ENCODE data around the gene CLSTN3.
A peak's percentile ranks its signal among the peaks of the same experiment; 100 is the strongest.

The CLSTN3 gene

GRCh38 chr12:7129872-7130691, at the start of gene CLSTN3:
TSS of gene CLSTN3 (plus strand) at chr12:7130371. CDS start at chr12:7130649, 278 bp downstream.
- DNase-seq (ENCODE audit: low spot score): peak; percentile 95

- DNase-seq (ENCODE audit: low spot score): no peak
These were observed 49.1 kb upstream of the CLSTN3 start for GRCh38 chr12:7081037-7081436.

- DNase-seq (ENCODE audit: low spot score): no peak
These were observed 47.0 kb upstream of the CLSTN3 start for GRCh38 chr12:7083125-7083524.

GRCh38 chr12:7089196-7089871, 40.8 kb upstream of the CLSTN3 start:
- no peak for DNase-seq (ENCODE audit: low spot score)

- no peak for DNase-seq (ENCODE audit: low spot score)
These were observed 39.8 kb upstream of the CLSTN3 start for GRCh38 chr12:7090222-7090998.

- no peak for DNase-seq (ENCODE audit: low spot score)
These were observed 39.0 kb upstream of the CLSTN3 start for GRCh38 chr12:7091171-7091570.

GRCh38 chr12:7091660-7092228, 38.4 kb upstream of the CLSTN3 start:
- peak; percentile 42 for DNase-seq (ENCODE audit: low spot score)

- peak; percentile 87 for DNase-seq (ENCODE audit: low spot score)
These were observed 37.8 kb upstream of the CLSTN3 start, which contains the start of gene C1R for GRCh38 chr12:7092229-7092985. TSS of gene C1R (minus strand) at chr12:7092445. CDS start at chr12:7092388, 57 bp downstream.

- no peak for DNase-seq (ENCODE audit: low spot score)
These were observed 37.1 kb upstream of the CLSTN3 start for GRCh38 chr12:7092986-7093460.

- DNase-seq (ENCODE audit: low spot score): no peak
These were observed 36.7 kb upstream of the CLSTN3 start for GRCh38 chr12:7093486-7093885.

- DNase-seq (ENCODE audit: low spot score): peak; percentile 76
These were observed 36.3 kb upstream of the CLSTN3 start for GRCh38 chr12:7093892-7094291.

- DNase-seq (ENCODE audit: low spot score): no peak
These were observed 33.9 kb upstream of the CLSTN3 start for GRCh38 chr12:7096006-7096932.

- DNase-seq (ENCODE audit: low spot score): no peak
These were observed 33.2 kb upstream of the CLSTN3 start for GRCh38 chr12:7096979-7097378.

- no peak for DNase-seq (ENCODE audit: low spot score)
These were observed 30.7 kb upstream of the CLSTN3 start for GRCh38 chr12:7099290-7099996.

GRCh38 chr12:7100239-7100638, 29.9 kb upstream of the CLSTN3 start:
- DNase-seq (ENCODE audit: low spot score): no peak

GRCh38 chr12:7101047-7101693, 29.0 kb upstream of the CLSTN3 start:
- DNase-seq (ENCODE audit: low spot score): no peak

GRCh38 chr12:7101694-7102131, 28.5 kb upstream of the CLSTN3 start:
- no peak for DNase-seq (ENCODE audit: low spot score)

- no peak for DNase-seq (ENCODE audit: low spot score)
These were observed 27.6 kb upstream of the CLSTN3 start for GRCh38 chr12:7102582-7102981.
